Kidney epithelial cell (primary cell): Measurements from ENCODE around the gene FAM184B. TPM values are rescaled to one million over a fixed set of nuclear protein-coding genes. Genes with fewer than 3 reads are reported as not detected.

Experiments used
- DNase-seq: peaks from one replicate; pipeline ENCODE4 v3.0.0-alpha.2; 2010; ENCODE audit warnings: low read depth
- H3K27me3 ChIP-seq: 2 replicates; pipeline ENCODE4 v1.6.0; 2011; ENCODE audit warnings: low read length; ENCODE audit not compliant: control insufficient read depth, insufficient read depth
- H3K36me3 ChIP-seq: 2 replicates; pipeline ENCODE4 v1.5.1; 2011; ENCODE audit warnings: low read length; ENCODE audit not compliant: control insufficient read depth, insufficient read depth
- H3K4me3 ChIP-seq: 2 replicates; pipeline ENCODE4 v1.5.1; 2011; ENCODE audit warnings: low read depth, mild to moderate bottlenecking, control low read depth, low read length
- CTCF ChIP-seq: IDR thresholded peaks from 2 replicates; pipeline ENCODE4 v1.5.1; 2011; ENCODE audit warnings: mild to moderate bottlenecking, moderate library complexity, low read length, control low read depth, inconsistent platforms; ENCODE audit not compliant: insufficient read depth, poor library complexity, severe bottlenecking
- total RNA-seq: library from RNA; depleted of rRNA; stranded (reverse); fragments of >200 nt; gene quantifications from 2 replicates; pipeline ENCODE4 v1.2.3, GENCODE V29; 2015

The FAM184B gene
- total RNA-seq, 1 donor from 2014 or later = under 0.01 TPM

- Histone ChIP-seq H3K4me3 (no peak overlapping the region), H3K36me3 (no peaks in the 10 kb centered on the region), H3K27me3 (no peaks in the 10 kb centered on the region)
- DNase-seq = no peak
- no peak for TF ChIP-seq CTCF
These were observed 10.0 kb downstream of the FAM184B start for GRCh38 chr4:17771284-17771908.

- H3K4me3 ChIP-seq = no peak overlapping the region
- DNase-seq = no peak
- H3K36me3 ChIP-seq = no peaks in the 10 kb centered on the region
- no peak for TF ChIP-seq CTCF
- no peaks in the 10 kb centered on the region for H3K27me3 ChIP-seq
These were observed 10.6 kb downstream of the FAM184B start for GRCh38 chr4:17770845-17771244.

- no peak for TF ChIP-seq CTCF
- H3K4me3 ChIP-seq = no peak overlapping the region
- H3K27me3 ChIP-seq = no peaks in the 10 kb centered on the region
- DNase-seq = no peak
- H3K36me3 ChIP-seq = no peaks in the 10 kb centered on the region
These were observed 11.8 kb downstream of the FAM184B start for GRCh38 chr4:17769406-17770174.

GRCh38 chr4:17766826-17767458 lies 14.5 kb downstream of the FAM184B start:
- no peak for TF ChIP-seq CTCF
- Histone ChIP-seq H3K27me3 (no peaks in the 10 kb centered on the region), H3K36me3 (no peaks in the 10 kb centered on the region), H3K4me3 (no peak overlapping the region)
- no peak for DNase-seq

GRCh38 chr4:17765514-17766286 lies 15.7 kb downstream of the FAM184B start:
- DNase-seq = no peak
- Histone ChIP-seq H3K27me3 (no peaks in the 10 kb centered on the region), H3K4me3 (no peak overlapping the region), H3K36me3 (no peaks in the 10 kb centered on the region)
- no peak for TF ChIP-seq CTCF
